PC-9 (cell line): Measurements from ENCODE around the gene C3orf20. TPM values are rescaled to one million over a fixed set of nuclear protein-coding genes. Genes with fewer than 3 reads are reported as not detected.

ENCODE experiments used
- BruUV-seq: library from RNA; stranded (reverse); fragments of 400-500 nt; replicated peaks from 2 replicates; lab custom pipeline; 2021; lab: Mats Ljungman, UMichigan
- CTCF ChIA-PET: fragments of 300-600 bp; sonication (Branson Sonifier 250); formaldehyde crosslinking; loops from one replicate; lab custom pipeline; 2022; ENCODE audit warnings: antibody characterized with exemption; lab: Charles Lee
- POLR2A ChIA-PET: fragments of 300-600 bp; sonication (Branson Sonifier 250); formaldehyde crosslinking; loops from one replicate; lab custom pipeline; 2022; ENCODE audit warnings: antibody characterized with exemption; ENCODE audit not compliant: unreplicated experiment; lab: Charles Lee
- DNase-seq, 2 experiments: peaks; one replicate each; pipeline versions ENCODE4 v3.0.0 to v3.0.0-alpha.2; 2015 to 2022; ENCODE audit warnings: mixed read lengths in 1 of 2
- H2AFZ ChIP-seq: fragments of 200-600 bp; sonication (generic); 2 replicates; pipeline ENCODE4 v1.8.1; 2017; ENCODE audit warnings: antibody characterized with exemption
- H3F3A ChIP-seq: fragments of 200-600 bp; sonication (generic); 2 replicates; pipeline ENCODE4 v1.8.1; 2017; ENCODE audit warnings: antibody characterized with exemption, mild to moderate bottlenecking, low read depth; ENCODE audit not compliant: insufficient read depth
- H3K27ac ChIP-seq: fragments of 200-600 bp; sonication (generic); 2 replicates; pipeline ENCODE4 v1.6.1; 2016; ENCODE audit warnings: mixed run types
- H3K27me3 ChIP-seq: fragments of 200-600 bp; sonication (generic); 2 replicates; pipeline ENCODE4 v1.6.1; 2016; ENCODE audit warnings: low read depth, mixed run types; ENCODE audit not compliant: insufficient read depth
- H3K36me3 ChIP-seq: fragments of 200-600 bp; sonication (generic); 2 replicates; pipeline ENCODE4 v1.6.1; 2016; ENCODE audit warnings: low read depth, mixed run types
- H3K4me1 ChIP-seq: fragments of 200-600 bp; sonication (generic); replicated peaks from 2 replicates; pipeline ENCODE4 v1.6.1; 2016; ENCODE audit warnings: mixed run types; ENCODE audit not compliant: insufficient read depth
- H3K4me2 ChIP-seq: fragments of 200-600 bp; sonication (generic); 2 replicates; pipeline ENCODE4 v1.6.1; 2017; ENCODE audit warnings: mixed run types
- H3K4me3 ChIP-seq: fragments of 200-600 bp; sonication (generic); 2 replicates; pipeline ENCODE4 v1.6.1; 2016; ENCODE audit warnings: mixed run types
- H3K79me2 ChIP-seq: fragments of 200-600 bp; sonication (generic); 2 replicates; pipeline ENCODE4 v1.6.1; 2017; ENCODE audit warnings: low read depth, mixed run types
- H3K9me2 ChIP-seq: fragments of 200-600 bp; sonication (generic); 2 replicates; pipeline ENCODE4 v1.8.1; 2017; ENCODE audit warnings: mild to moderate bottlenecking; ENCODE audit not compliant: insufficient read depth
- H3K9me3 ChIP-seq: fragments of 200-600 bp; sonication (generic); 2 replicates; pipeline ENCODE4 v1.8.1; 2016; ENCODE audit warnings: low read depth; ENCODE audit not compliant: insufficient read depth
- H4K20me1 ChIP-seq: fragments of 200-600 bp; sonication (generic); 2 replicates; pipeline ENCODE4 v1.8.1; 2017; ENCODE audit not compliant: insufficient read depth
- EZH2 ChIP-seq: fragments of 200-600 bp; sonication (generic); IDR thresholded peaks from 2 replicates; pipeline ENCODE4 v1.8.0; 2017; ENCODE audit warnings: antibody characterized with exemption, low read depth
- intact Hi-C: fragments of 100-400 bp; cut with micrococcal nuclease; formaldehyde crosslinking; loops from one replicate; pipeline ENCODE4 v1.10.0; 2022; ENCODE audit not compliant: unreplicated experiment
- total RNA-seq: library from RNA; stranded (reverse); gene quantifications from 2 replicates; pipeline ENCODE4 v1.2.3, GENCODE V29; 2021
- TF ChIP-seq, protein P1 (sequence below): fragments of 200-600 bp; sonication (generic); conservative IDR thresholded peaks from 2 replicates; pipeline ENCODE4 v1.6.1; 2017; ENCODE audit warnings: mixed run types, antibody characterized with exemption, mild to moderate bottlenecking, moderate library complexity

The C3orf20 gene
- total RNA-seq, 1 experiment from 2014 or later = not detected

DNA sequence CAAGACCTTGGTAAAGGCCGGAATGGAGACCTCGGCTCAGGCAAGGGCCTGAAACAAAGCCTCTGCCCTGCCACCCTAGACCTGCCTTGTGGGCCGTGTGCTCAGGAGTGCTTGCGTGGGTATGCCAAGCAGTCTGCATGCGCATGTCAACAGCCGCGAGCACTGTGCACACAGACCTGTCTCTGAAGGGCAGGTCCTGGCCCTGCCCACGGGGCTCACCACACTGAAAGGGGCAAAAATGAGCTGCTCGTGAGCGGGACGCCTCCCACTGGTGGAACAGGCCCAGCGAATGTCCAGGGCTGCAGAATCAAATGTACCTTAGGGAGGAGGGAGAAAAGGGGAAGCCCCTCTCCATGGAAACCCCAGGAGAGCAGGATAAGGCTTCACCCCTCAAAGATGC is 99.5 kb downstream of the C3orf20 start:
- Histone ChIP-seq H3K9me3 (no peaks in the 10 kb centered on the region; the same call in 1 of the 2 replicates), H3K4me3 (no peak overlapping the region), H3K36me3 (no peaks in the 10 kb centered on the region), H3K79me2 (no peaks in the 10 kb centered on the region), H3K4me1 (no peaks in the 10 kb centered on the region), H2AFZ (no peak overlapping the region), H3K27ac (no peak overlapping the region), H4K20me1 (no peaks in the 10 kb centered on the region), H3K9me2 (no peaks in the 10 kb centered on the region), H3K4me2 (no peak overlapping the region), H3K27me3 (no peaks in the 10 kb centered on the region; the same call in 1 of the 2 replicates), H3F3A (no peaks in the 10 kb centered on the region)
- intact Hi-C loops = no loop called here
- no peak for DNase-seq
- POLR2A ChIA-PET = no interaction called here
- CTCF ChIA-PET = no interaction called here
- TF ChIP-seq EZH2 = no peak
- TF ChIP-seq, protein P1, sequence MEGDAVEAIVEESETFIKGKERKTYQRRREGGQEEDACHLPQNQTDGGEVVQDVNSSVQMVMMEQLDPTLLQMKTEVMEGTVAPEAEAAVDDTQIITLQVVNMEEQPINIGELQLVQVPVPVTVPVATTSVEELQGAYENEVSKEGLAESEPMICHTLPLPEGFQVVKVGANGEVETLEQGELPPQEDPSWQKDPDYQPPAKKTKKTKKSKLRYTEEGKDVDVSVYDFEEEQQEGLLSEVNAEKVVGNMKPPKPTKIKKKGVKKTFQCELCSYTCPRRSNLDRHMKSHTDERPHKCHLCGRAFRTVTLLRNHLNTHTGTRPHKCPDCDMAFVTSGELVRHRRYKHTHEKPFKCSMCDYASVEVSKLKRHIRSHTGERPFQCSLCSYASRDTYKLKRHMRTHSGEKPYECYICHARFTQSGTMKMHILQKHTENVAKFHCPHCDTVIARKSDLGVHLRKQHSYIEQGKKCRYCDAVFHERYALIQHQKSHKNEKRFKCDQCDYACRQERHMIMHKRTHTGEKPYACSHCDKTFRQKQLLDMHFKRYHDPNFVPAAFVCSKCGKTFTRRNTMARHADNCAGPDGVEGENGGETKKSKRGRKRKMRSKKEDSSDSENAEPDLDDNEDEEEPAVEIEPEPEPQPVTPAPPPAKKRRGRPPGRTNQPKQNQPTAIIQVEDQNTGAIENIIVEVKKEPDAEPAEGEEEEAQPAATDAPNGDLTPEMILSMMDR = no peak
- no TSS peak for BruUV-seq

DNA sequence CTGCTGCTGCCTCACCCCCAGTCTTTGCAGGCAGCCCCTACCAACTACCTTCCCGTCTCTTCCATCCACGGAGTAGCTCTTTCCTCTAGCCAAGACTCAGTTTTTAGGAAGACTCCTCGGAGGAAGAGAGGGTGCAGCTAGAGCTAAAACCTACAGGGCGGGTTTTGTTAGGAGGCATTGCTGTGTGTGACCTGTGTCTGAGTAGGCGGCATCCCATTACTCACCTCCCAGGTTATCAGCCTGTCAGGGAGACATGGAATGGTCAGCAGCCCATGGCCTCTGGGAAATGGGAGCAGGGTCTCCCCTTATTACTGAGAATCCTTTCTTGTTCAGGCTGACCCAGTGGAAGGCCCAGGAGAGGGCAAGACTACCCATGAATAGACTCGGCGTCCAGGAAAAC is 100.1 kb downstream of the C3orf20 start:
- intact Hi-C loops = loop anchor here (5.0 kb wide), 1 partner anchor 878 kb away; no protein-coding TSS in a partner anchor
- H3K27me3 ChIP-seq = no peaks in the 10 kb centered on the region; the same call in 1 of the 2 replicates
- ChIA-PET CTCF (no interaction called here), POLR2A (no interaction called here)
- no peaks in the 10 kb centered on the region for H3K36me3 ChIP-seq
- no peak for TF ChIP-seq EZH2
- TF ChIP-seq, protein P1 = no peak
- no peak overlapping the region for H3K4me2 ChIP-seq
- H3K27ac ChIP-seq = no peak overlapping the region
- no peaks in the 10 kb centered on the region for H3K4me1 ChIP-seq
- H3K79me2 ChIP-seq = no peaks in the 10 kb centered on the region
- no peaks in the 10 kb centered on the region; the same call in 1 of the 2 replicates for H3K9me3 ChIP-seq
- no peak for DNase-seq
- H3F3A ChIP-seq = no peaks in the 10 kb centered on the region
- H3K4me3 ChIP-seq = no peak overlapping the region
- no peaks in the 10 kb centered on the region for H3K9me2 ChIP-seq
- no peak overlapping the region for H2AFZ ChIP-seq
- H4K20me1 ChIP-seq = no peaks in the 10 kb centered on the region
- BruUV-seq = no TSS peak

DNA sequence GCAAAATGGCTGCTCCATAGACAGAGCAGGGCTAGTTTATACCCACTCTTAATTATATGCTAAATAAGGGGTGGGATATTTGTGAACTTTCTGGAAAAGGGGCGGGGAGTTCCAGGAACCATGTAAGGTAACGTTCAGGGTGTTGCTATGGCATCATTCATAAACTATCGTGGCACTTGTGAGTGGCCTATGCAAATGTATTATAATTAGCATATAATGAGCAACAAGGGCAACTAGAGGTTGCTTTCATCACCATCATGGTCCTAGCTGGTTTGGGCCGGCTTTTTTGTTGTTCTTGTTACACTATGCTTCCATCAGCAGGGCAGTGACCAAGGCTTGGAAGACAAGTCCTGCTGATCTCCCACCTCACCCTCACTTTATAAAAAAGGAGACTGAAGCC is 100.6 kb downstream of the C3orf20 start:
- H3K27me3 ChIP-seq = no peaks in the 10 kb centered on the region
- no peak overlapping the region for H3K27ac ChIP-seq
- no peak for DNase-seq
- intact Hi-C loops = loop anchor here (5.0 kb wide), 1 partner anchor 878 kb away; no protein-coding TSS in a partner anchor
- H3K4me3 ChIP-seq = no peak overlapping the region
- H3K9me2 ChIP-seq = no peaks in the 10 kb centered on the region
- ChIA-PET CTCF (no interaction called here), POLR2A (no interaction called here)
- no peak overlapping the region for H2AFZ ChIP-seq
- H4K20me1 ChIP-seq = no peaks in the 10 kb centered on the region
- H3F3A ChIP-seq = no peaks in the 10 kb centered on the region
- TF ChIP-seq, protein P1 = no peak
- no peak for TF ChIP-seq EZH2
- H3K9me3 ChIP-seq = no peaks in the 10 kb centered on the region; the same call in 1 of the 2 replicates
- H3K79me2 ChIP-seq = no peaks in the 10 kb centered on the region
- BruUV-seq = no TSS peak
- no peaks in the 10 kb centered on the region for H3K4me1 ChIP-seq
- H3K4me2 ChIP-seq = no peak overlapping the region
- no peaks in the 10 kb centered on the region for H3K36me3 ChIP-seq
